ENCODE measurements around the gene NOXA1.

GRCh38 chr9:137453643-137454081 lies 30.5 kb downstream of the NOXA1 start:
- TF ChIP-seq, protein P1, sequence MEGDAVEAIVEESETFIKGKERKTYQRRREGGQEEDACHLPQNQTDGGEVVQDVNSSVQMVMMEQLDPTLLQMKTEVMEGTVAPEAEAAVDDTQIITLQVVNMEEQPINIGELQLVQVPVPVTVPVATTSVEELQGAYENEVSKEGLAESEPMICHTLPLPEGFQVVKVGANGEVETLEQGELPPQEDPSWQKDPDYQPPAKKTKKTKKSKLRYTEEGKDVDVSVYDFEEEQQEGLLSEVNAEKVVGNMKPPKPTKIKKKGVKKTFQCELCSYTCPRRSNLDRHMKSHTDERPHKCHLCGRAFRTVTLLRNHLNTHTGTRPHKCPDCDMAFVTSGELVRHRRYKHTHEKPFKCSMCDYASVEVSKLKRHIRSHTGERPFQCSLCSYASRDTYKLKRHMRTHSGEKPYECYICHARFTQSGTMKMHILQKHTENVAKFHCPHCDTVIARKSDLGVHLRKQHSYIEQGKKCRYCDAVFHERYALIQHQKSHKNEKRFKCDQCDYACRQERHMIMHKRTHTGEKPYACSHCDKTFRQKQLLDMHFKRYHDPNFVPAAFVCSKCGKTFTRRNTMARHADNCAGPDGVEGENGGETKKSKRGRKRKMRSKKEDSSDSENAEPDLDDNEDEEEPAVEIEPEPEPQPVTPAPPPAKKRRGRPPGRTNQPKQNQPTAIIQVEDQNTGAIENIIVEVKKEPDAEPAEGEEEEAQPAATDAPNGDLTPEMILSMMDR (conservative IDR thresholded peaks at IDR 0.05; ENCODE audit: low read depth, low read length): no peak
- no peak for TF ChIP-seq EZH2 (IDR thresholded peaks at IDR 0.05; ENCODE audit: borderline replicate concordance, low read depth, low read length, poor library complexity, severe bottlenecking)
